M059J (cell line): ENCODE results near the gene C16orf96. TPM values are rescaled to one million over a fixed set of nuclear protein-coding genes. Genes with fewer than 3 reads are reported as not detected.
A peak's percentile ranks its signal among the peaks of the same experiment; 100 is the strongest.
"Not testable (repeated sequence)": the region's sequence is repeated elsewhere in the genome, so short reads cannot be mapped to it uniquely, and the experiment has no call there.

Experiments
- DNase-seq: peaks from one replicate; pipeline ENCODE4 v3.0.0-alpha.2; 2012; ENCODE audit warnings: low read depth
- total RNA-seq: library from RNA; depleted of rRNA; stranded (reverse); fragments of >200 nt; shearing (Covaris generic); gene quantifications from 2 replicates; pipeline ENCODE4 v1.2.3, GENCODE V29; 2014

C16orf96 gene
- total RNA-seq, 1 experiment from 2014 or later: not detected

DNA sequence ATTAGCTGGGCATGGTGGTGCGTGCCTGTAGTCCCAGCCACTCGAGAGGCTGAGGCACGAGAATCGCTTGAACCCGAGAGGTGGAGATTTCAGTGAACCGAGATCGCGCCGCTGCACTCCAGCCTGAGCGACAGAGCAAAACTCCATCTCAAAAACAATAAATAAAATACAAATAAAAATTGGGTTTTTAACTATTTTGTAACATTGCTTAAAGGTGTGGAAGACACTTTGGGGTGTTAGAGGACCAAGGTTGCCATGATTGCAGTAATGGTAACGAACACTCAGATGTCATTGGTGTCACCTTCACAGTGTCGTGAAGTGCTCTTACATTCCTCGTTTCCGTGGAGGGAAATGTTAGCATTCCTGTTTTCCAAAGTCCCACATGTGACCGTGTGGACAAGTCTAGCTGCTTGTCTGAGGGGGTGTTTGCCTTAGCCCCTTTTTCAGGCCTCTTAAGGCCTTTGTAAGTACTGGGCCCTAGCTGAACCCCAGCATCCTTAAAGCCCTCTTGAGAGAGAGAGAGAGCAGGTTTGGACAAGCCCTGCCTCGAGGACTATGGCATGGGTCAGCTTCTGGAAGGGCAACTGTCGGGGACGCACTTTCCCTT lies 8.6 kb downstream of the C16orf96 start:
- no peak for DNase-seq

DNA sequence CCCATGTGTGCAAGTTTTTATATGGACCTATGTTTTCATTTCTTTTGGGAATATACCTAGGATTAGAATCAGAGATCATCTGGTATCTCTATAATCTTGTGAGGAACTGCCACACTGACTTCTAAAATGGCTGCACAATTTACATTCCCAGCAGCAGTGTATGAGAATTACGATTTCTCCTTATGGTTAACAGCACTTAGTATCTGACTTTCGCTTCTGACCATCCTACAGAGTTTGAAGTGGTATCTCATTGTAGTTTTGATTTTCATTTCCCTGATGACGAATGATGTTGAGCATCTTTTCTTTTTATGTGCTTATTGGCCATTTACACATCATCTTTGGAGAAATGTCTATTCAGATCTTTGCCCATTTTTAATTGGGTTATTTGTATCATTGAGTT lies 10.0 kb downstream of the C16orf96 start:
- no peak for DNase-seq

DNA sequence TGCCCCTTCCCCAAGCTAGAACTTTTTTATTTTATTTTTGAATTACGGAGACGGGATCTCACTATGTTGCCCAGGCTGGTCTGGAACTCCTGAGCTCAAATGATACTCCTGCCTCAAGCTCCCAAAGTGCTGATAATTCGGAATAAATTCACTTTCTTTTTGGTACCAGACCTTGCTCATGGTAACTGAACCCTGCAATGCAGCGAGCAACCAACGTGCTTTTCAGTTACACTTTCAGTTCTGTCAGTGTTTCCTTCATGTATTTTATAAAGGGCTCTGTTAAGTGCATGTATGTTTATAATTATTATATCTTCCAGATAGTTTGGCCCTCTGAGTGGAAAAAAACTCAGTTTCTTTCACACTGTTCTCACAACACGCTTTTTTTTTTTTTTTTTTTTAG lies 13.9 kb downstream of the C16orf96 start:
- no peak for DNase-seq

DNA sequence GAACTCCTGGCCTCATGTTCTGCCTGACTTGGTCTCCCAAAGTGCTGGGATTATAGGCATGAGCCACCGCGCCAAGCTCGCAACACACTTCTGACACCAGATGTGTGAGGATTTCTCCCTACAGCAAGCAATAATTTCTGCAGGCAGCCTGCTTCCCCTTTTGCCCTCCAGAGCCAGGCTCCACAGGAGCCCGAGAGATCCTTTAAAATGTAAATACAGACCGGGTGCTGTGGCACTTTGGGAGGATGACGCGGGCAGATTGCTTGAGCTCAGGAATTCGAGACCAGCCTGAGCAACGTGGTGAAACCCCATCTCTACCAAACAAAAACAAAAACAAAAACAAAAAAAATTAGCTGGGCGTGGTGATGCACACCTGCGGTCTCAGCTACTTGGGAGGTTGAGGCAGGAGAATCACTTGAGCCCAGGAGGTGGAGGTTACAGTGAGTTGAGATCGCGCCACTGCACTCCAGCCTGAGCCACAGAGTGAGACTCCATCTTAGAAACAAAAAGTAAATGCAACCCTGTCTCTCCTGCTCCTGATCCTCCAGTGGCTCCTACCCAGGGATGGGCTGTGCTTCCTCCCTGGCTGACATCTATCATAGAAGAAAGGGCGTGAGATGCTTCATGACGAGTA lies 14.7 kb downstream of the C16orf96 start:
- no peak for DNase-seq

DNA sequence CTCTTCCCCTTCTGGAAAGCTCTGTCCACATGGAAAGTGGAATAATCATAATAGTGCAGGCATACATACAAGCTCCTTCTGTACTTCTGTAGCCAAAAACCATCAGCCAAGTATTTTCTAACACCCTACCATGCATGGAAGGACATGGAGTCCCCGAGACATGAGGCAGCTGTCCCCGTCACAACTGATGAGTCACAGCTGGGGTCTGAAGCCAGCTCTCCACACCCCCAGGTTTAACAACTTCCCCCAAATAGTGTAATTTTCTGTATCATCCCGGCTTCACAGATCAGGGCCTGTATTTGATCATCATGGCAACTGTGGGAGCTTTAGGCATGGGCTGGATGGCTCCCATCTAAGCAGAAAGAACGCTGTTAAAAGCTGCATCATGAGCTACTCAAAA lies 16.6 kb downstream of the C16orf96 start:
- DNase-seq: no peak

DNA sequence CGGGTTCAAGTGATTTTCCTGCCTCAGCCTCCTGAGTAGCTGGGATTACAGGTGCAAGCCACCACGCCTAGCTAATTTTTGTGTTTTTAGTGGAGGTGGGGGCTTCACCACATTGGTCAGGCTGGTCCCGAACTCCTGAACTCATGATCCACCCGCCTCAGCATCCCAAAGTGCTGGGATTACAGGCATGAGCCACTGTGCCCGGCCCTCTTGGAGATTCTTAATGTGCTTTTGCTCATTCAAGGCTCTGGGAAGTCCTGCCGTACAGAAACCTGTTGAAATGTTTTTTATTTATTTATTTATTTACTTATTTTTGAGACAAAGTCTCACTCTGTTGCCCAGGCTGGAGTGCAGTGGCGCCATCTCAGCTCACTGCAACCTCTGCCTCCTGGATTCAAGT lies 17.8 kb downstream of the C16orf96 start:
- DNase-seq: not testable (repeated sequence)

DNA sequence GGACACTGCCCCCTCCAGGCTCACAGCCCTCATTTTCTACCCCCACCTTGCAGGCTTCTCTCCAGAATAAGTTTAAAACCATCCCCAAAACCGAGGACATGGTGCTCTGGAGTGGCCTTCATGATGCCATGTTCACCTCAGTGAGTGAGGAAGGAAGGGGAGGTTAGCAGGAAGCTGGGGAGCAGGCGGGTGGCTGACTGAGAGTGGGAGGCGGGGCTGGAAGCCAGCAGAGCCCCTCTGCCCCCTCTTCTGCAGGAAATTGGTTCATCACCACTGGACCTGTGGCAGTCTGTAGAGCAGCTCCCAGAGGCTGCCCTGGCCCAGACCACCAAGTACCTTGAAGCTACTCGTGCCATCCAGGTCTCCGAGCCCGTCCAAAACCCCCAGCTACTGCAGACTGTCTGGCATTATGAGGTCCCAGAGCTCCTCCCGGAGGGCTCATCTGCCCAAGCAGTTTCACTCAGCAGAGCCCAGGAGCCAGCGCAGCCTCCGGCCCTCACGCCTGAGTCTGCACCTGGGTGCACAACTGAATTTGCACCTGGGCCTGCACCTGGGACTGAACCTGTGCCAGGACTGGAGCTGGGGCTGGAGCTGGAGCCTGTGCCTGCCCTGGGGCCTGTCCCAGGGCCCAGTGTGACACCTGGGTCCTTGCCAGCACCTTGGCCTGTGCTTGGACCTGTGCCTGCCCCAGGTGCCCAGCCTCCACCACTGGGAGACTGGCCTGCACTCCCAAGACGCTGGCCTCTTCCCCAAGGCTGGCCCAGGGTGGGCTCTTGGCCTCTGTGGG lies 19.0 kb downstream of the C16orf96 start:
- no peak for DNase-seq

DNA sequence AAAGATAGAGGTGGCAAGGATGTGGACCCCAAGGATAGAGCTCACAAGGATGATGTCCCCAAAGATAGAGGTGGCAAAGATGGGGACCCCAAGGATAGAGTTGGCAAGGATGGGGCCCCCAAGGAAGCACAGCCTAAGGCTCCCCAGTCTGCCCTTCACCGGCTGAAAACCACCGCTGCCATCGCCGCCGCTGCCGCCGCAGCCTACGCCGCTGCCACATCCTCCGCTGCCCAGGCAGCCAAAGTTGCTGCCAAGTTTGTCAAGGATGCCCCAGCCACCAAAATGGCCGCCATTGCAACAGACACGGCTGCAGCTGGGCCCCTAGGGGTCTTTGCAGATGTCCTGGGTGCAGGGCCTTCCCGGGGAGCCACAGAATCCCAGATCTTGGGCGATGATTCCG lies 19.9 kb downstream of the C16orf96 start:
- no peak for DNase-seq

DNA sequence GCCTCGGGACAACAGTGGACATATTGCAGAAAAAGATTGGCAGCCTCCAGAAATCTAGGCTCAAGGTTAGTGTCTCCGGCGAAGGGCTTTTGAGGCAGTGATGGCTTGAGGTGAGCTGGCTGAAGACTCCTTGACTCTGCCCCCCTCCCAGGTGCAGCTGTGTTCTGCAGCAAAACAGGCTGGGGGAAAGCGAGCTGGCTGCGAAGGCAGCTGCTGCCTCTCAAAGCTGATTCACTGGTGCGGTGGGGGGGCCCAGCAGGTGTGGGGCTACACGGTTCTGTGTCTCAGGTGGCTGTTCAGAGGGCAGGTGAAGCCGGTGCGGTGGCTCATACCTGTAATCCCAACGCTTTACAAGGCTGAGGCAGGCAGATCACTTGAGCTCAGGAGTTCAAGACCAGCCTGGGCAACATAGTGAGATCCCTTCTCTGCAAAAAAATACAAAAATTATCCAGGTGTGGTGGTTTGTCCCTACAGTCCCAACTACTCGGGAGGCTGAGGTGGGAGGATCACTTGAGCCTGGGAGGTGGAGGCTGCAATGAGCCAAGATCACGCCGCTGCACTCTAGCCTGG lies 22.9 kb downstream of the C16orf96 start:
- no peak for DNase-seq

DNA sequence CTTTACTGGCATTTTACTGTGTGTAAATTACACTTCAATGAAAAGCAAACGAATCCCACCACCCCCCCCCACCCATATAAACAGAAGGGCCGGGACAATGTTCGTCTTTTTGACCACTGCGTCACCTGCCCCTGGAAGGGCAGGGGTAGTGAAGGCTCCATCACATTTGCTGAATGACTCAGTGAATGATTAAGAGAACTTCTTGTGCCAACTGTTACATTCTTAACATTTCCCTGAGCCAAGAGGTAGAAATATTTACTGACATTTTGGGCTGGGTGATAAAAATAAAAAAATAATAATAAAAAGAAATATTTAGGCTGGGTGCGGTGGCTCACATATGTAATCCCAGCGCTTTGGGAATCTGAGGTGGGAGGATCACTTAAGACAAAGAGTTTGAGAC lies 24.1 kb downstream of the C16orf96 start:
- DNase-seq: peak; percentile 49

DNA sequence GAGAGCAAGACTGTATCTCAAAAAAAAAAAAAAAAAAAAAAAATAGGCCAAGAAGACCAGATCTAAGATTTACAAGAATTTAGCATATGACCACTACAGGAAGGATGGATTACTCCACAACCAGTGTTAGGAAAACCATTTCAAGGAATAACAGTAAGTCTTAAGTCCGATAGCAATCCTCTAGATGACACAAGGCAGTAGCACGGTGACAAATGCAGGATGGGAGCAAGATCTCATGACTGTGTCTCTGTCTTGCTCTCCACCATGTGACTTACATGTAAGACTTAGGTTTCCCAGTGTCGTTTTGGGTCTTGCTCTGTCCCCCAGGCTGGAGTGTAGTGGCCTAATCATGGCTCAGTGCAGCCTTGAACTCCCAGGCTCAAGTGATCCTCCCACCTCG lies 27.8 kb downstream of the C16orf96 start:
- DNase-seq: no peak

DNA sequence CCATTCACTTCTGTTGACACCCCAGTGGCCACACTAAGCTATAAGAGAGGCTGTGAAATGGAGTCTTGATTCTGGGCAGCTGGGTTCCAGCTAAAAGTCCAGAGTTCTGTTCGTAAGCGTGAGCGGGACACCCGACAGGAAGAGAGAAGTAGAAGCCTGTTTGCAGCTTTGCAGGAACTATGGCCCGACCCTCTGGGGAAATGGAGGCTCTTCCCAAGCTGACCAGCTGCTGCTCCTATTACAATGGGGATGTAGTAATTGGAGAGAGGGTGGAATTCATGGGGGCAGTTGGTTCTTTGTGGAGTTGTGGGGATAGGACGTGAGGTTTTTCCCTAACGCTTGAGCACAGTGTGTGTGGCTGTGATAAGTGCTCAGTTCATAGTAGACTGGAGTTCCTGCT lies 30.2 kb downstream of the C16orf96 start:
- no peak for DNase-seq

DNA sequence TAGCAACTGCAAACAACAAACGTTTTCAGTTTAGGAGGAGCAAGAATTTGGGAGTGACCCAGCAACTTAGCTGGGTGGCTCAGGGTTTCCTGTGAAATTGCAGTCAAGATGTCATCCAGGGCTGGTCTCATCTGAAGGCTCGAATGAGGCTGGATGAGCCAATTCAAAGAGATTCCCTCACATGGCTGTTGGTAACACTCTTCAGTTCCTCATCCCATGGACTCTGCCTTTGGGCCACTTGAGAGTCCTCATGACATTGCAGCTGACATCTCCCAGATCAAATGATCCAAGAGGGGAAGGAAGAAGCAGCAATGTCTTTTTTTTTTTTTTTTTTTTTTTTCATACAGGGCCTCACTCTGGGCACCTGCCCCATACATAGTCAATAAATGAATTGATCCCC lies 32.2 kb downstream of the C16orf96 start:
- no peak for DNase-seq

DNA sequence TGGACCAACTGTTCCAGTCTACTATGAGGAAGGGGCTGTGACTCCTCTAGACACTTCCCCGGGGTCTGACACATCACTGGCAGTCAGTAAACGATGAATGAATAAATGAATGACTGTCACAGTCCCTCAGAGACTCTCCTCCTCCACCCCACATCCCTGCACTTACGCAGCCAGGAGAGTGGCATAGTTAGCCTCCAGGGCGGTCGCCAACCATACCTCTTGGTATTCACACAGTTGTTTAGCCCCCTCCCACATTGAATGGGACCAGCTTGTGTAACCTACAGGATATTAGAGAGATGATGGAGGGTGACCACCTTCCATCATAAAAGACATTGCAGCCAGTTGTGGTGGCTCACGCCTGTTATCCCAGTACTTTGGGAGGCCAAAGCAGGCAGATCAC lies 32.8 kb downstream of the C16orf96 start:
- no peak for DNase-seq

DNA sequence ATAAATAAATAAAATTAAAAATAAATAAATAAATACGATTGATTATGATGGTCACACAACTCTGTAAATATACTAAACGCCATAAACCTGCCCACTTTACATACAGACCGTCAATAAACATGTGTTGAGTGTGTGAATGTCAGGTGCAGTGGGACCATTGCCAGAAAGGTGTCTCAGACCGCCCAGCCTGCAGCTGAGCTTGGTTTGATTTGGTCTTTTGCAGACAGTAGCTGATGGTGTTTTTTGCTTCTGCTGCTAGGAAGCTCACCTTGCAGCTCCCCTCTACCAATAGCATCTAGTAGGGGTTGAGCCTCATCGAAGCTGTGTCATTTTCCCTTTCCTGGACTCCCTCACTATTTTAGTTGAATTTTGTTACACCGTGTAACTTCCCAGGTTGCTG lies 35.1 kb downstream of the C16orf96 start:
- no peak for DNase-seq

DNA sequence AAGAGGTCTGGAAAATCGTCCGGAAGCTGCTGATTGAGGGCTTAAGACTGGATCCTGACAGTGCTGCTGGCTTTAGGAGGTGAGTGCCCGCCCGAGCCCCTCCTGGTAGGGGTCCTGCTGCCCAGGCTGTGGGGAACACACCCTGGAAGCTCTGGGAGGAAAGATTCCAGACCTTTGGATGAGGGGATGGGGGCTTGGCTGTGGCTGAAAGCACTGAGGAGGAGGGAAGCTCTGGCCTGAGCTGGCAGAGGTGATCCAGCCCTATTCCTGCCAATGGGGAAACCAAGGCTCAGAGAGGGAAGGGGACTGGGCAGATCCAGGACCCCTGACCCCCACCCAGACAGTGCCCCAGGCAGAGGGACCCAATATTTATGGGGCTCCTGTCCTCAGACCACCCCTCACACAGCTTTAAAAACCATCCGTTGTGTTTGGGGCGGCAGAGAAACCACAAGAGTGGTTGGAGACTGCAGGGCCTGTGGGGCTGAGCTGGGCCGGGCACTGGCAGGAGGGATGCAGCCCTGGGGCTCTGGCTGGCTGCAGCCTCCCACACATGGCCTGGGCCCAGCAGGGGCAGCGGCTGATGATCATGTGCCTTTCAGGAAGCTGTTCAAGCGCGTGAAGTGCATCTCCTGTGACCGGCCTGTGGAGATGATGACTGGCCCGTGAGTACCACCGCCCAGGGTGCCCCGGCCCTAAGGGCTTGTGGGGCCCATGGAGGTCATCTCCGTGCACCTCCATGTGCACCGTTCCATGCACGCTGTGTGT lies 35.7 kb downstream of the C16orf96 start:
- DNase-seq: no peak

DNA sequence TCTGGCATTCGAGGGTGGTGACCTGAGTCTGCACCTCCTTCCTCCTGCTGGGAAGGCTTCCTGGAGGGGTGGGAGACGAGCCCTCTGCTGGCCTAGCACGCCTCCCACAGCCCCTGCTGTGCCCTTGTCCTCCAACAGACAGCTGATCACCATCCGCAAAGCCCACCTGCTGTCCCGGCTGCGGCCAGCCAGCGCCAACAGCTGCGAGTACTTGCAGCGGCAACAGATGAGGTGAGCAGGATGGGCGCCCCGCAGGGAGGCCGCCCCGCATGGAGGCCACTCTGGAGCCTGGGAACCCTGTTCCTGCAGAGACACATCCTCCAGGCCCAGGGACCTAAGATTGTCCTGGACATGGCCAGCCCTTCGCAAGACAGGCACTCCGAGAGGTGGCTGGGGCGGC lies 36.9 kb downstream of the C16orf96 start:
- no peak for DNase-seq

DNA sequence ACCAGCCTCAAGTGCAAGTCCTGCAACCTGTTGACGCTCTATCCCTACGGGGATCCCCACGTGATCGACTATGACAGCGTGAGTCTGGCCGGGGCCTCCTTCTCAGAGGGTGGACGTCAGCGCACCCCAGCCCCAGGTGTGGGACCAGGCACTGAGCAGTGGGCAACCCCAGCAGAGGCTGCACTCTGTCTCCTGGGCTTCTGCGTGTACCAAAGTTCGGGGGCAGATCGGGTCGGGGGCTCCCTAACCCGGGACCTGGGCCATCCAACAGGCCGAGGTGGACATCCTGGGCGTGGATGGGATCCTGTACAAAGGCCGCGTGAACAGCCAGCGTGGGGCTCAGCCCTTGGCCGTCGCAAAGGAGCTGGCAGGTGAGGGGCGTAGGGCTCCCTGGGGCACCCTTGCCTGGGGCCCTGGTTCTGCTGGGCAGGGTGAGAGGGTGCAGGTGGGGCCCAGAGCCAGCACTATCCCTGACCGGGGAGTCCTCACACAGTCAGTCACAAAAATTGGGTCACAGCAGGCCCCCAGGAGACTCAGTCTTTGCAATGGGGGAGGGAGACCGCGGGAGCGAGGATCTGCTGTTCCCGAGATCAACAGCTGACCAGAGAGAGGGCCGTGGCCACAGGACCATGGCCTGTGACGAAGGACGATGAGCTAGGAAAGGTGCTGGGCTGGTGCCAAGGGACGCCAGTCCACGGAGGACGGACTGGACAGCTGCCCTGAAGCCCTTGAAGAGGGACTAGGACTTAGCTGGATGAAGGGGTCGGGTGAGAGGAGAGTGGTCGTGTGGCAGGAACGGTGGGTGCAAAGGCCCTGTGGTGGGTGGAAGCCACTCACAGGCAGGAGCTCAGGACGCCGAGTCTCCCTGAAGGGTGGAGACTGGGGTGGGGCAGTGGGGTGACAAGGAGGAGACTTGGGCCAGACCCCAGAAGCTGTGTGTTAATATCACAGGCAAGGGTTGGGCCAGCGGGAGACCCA lies 38.6 kb downstream of the C16orf96 start:
- no peak for DNase-seq

DNA sequence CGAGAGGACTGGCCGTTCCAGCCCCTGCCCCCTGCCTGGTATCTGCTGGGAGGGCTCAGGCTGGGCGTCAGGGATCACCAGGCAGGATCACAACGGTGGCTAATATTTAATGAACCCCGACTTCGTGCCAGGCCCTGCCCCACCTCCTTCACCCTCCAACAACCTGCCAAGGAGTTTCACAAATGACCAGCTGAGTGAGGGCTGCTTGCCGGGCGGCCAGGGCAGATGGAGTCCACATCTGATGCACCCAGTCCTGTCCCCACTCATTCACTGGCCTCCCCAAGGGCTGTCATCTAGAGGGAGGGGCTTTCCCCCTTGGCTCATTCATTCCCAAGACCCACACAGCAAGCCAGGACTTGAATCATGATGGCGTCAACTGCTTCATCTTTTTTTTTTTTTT lies 41.0 kb downstream of the C16orf96 start:
- no peak for DNase-seq

DNA sequence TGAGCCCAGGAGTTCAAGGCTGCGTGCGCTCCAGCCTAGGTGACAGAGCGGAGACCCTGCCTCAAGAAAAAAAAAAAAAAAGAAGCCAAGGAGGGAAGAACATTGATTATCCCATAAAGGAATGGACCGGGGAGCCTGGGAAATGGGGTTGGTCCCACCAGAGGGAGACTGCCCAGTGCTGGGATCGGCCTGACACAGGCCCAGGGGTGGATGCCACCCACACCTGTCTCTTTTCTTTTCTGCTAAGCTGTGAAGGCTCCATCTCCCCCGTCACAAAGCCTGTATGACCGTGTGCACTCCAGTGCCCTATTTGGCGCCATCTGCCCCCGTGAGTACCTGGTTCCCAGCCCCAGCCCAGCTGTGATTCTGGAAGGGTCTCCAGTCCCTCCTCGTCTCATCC lies 42.9 kb downstream of the C16orf96 start:
- DNase-seq: no peak

DNA sequence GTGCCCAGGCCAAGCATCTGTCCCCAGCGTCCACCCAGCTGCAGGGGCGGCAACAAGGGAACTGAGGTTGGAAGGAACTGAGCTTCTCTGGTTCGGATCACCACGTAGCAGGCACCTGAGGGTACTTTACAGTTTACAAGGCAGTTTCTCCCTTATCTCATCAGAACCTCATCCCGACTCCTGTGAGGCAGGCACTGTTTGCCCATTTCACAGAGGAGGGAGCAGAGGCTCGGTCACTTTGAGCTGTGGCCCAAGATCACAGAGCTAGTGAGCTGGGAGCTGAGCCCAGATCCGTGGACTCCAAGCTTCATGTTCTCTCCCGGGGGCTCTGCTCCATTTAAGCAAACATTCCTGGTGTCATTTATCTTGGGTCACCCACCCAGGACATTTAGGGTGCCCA lies 43.4 kb downstream of the C16orf96 start:
- DNase-seq: no peak
